OCI-LY7 (cell line): ENCODE data around the gene TMEM135. TPM values are rescaled to one million over a fixed set of nuclear protein-coding genes. Genes with fewer than 3 reads are reported as not detected.

Experiments used
- BruUV-seq: library from RNA; stranded (reverse); fragments of 400-500 nt; replicated peaks from 2 replicates; lab custom pipeline; 2021; lab: Mats Ljungman, UMichigan
- CTCF ChIA-PET: fragments of 300-600 bp; sonication (Branson Sonifier 250); formaldehyde crosslinking; loops from one replicate; lab custom pipeline; 2022; ENCODE audit warnings: antibody characterized with exemption; ENCODE audit not compliant: unreplicated experiment; lab: Charles Lee
- POLR2A ChIA-PET: fragments of 300-600 bp; sonication (Branson Sonifier 250); formaldehyde crosslinking; loops from one replicate; lab custom pipeline; 2022; ENCODE audit warnings: antibody characterized with exemption; lab: Charles Lee
- DNase-seq: peaks from one replicate; pipeline ENCODE4 v3.0.0-alpha.2; 2015; ENCODE audit warnings: low spot score
- H2AFZ ChIP-seq: fragments of 200-600 bp; sonication (generic), shearing (Covaris generic); 2 replicates; pipeline ENCODE4 v1.6.1; 2014; ENCODE audit warnings: mild to moderate bottlenecking, antibody characterized with exemption, low read length, moderate library complexity
- H3K27ac ChIP-seq: fragments of 200-600 bp; sonication (generic); 2 replicates; pipeline ENCODE4 v1.5.1; 2014; ENCODE audit warnings: mixed run types, low read depth, mild to moderate bottlenecking, moderate library complexity, low read length, inconsistent platforms; ENCODE audit not compliant: poor library complexity, severe bottlenecking
- H3K36me3 ChIP-seq: fragments of 200-600 bp; sonication (generic); 2 replicates; pipeline ENCODE4 v1.6.1; 2014; ENCODE audit warnings: mild to moderate bottlenecking, antibody characterized with exemption, low read length, moderate library complexity, mixed read lengths; ENCODE audit not compliant: insufficient read depth
- H3K4me1 ChIP-seq: fragments of 200-600 bp; sonication (generic); 2 replicates; pipeline ENCODE4 v1.5.1; 2014; ENCODE audit warnings: mild to moderate bottlenecking, low read length; ENCODE audit not compliant: insufficient read depth, poor library complexity, severe bottlenecking
- H3K4me2 ChIP-seq: fragments of 200-600 bp; sonication (generic); 2 replicates; pipeline ENCODE4 v1.6.1; 2014; ENCODE audit warnings: mild to moderate bottlenecking, low read length
- H3K4me3 ChIP-seq: fragments of 200-600 bp; sonication (generic); 2 replicates; pipeline ENCODE4 v1.5.1; 2014; ENCODE audit warnings: mild to moderate bottlenecking, low read depth, low read length; ENCODE audit not compliant: poor library complexity, severe bottlenecking
- H3K79me2 ChIP-seq: fragments of 200-600 bp; sonication (generic); 2 replicates; pipeline ENCODE4 v1.6.1; 2016; ENCODE audit warnings: low read depth, mild to moderate bottlenecking, low read length, moderate library complexity, mixed read lengths; ENCODE audit not compliant: insufficient read depth
- H3K9me2 ChIP-seq: fragments of 200-600 bp; sonication (generic); 2 replicates; pipeline ENCODE4 v1.6.1; 2016; ENCODE audit warnings: mild to moderate bottlenecking, low read length, mixed read lengths; ENCODE audit not compliant: insufficient read depth
- H3K9me3 ChIP-seq: fragments of 200-600 bp; sonication (generic); 2 replicates; pipeline ENCODE4 v1.6.1; 2014; ENCODE audit warnings: mild to moderate bottlenecking, mixed run types, low read length, mixed read lengths
- H4K20me1 ChIP-seq: fragments of 200-600 bp; sonication (generic); 2 replicates; pipeline ENCODE4 v1.6.1; 2014; ENCODE audit warnings: mild to moderate bottlenecking, antibody characterized with exemption, low read length, moderate library complexity, mixed read lengths; ENCODE audit not compliant: insufficient read depth
- EZH2phosphoT487 ChIP-seq: fragments of 200-600 bp; sonication (generic); IDR thresholded peaks from 2 replicates; pipeline ENCODE4 v1.6.1; 2018; ENCODE audit warnings: low read depth, borderline replicate concordance, mild to moderate bottlenecking, mixed run types, antibody characterized with exemption, low read length, moderate library complexity, mixed read lengths
- intact Hi-C: fragments of 100-400 bp; cut with micrococcal nuclease; formaldehyde crosslinking; loops from one replicate; pipeline ENCODE4 v1.10.0; 2022; ENCODE audit not compliant: unreplicated experiment
- total RNA-seq, 2 experiments: library from RNA; depleted of rRNA in 1 of 2; stranded (reverse); fragments of >200 nt in 1 of 2; shearing (Covaris generic) in 1 of 2; gene quantifications; 2 replicates each; pipeline ENCODE4 v1.2.3, GENCODE V29; 2014 to 2022
- TF ChIP-seq, protein P1 (sequence below): fragments of 200-600 bp; sonication (generic); conservative IDR thresholded peaks from 2 replicates; pipeline ENCODE4 v1.5.1; 2014; ENCODE audit warnings: mild to moderate bottlenecking, antibody characterized with exemption, low read length, moderate library complexity, mixed read lengths

The TMEM135 gene
- total RNA-seq, 2 experiments from 2014 or later: 14.5 to 56.4 TPM

- CTCF ChIA-PET: no interaction called here
- H3K79me2 ChIP-seq: no peaks in the 10 kb centered on the region
Observed at GRCh38 chr11:87005569-87005921, 32.2 kb upstream of the TMEM135 start.

DNA sequence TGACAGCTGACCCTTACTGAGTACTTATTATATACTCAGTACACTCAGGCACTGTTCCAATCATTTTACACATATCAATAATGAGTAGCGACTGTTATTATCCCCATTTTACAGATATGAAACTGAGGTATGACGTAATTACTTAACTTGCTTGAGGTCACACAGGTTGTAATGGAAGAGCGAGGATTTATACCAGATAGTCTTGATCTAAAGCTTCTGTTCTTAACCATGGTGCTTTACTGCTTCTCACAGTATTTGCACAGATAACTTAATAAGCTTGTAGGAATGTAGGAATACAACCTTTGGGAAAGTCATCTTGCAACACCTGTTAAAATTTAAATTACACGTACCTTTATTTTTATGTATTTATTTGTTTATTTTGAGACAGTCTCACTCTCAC is 31.7 kb upstream of the TMEM135 start:
- ChIA-PET CTCF (no interaction called here), POLR2A (interaction anchor here (0.6 kb wide), 1 partner anchor 277 kb away, joined by 3 read pairs; no protein-coding TSS in a partner anchor)
- Histone ChIP-seq H2AFZ (no peak overlapping the region), H3K79me2 (no peaks in the 10 kb centered on the region), H3K4me2 (no peak overlapping the region), H4K20me1 (no peaks in the 10 kb centered on the region), H3K27ac (no peak overlapping the region), H3K4me1 (no peaks in the 10 kb centered on the region), H3K9me3 (no peaks in the 10 kb centered on the region), H3K9me2 (no peaks in the 10 kb centered on the region), H3K4me3 (no peak overlapping the region), H3K36me3 (no peaks in the 10 kb centered on the region)
- no peak for TF ChIP-seq EZH2phosphoT487
- TF ChIP-seq, protein P1, sequence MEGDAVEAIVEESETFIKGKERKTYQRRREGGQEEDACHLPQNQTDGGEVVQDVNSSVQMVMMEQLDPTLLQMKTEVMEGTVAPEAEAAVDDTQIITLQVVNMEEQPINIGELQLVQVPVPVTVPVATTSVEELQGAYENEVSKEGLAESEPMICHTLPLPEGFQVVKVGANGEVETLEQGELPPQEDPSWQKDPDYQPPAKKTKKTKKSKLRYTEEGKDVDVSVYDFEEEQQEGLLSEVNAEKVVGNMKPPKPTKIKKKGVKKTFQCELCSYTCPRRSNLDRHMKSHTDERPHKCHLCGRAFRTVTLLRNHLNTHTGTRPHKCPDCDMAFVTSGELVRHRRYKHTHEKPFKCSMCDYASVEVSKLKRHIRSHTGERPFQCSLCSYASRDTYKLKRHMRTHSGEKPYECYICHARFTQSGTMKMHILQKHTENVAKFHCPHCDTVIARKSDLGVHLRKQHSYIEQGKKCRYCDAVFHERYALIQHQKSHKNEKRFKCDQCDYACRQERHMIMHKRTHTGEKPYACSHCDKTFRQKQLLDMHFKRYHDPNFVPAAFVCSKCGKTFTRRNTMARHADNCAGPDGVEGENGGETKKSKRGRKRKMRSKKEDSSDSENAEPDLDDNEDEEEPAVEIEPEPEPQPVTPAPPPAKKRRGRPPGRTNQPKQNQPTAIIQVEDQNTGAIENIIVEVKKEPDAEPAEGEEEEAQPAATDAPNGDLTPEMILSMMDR: no peak
- intact Hi-C loops: no loop called here
- no TSS peak for BruUV-seq
- DNase-seq: no peak

More at GRCh38 chr11:87005569-87005921, 32.2 kb upstream of the TMEM135 start:
- intact Hi-C loops: no loop called here
- Histone ChIP-seq H3K27ac (no peak overlapping the region), H3K4me3 (no peak overlapping the region), H3K9me3 (no peaks in the 10 kb centered on the region), H4K20me1 (no peaks in the 10 kb centered on the region), H3K4me1 (no peaks in the 10 kb centered on the region), H2AFZ (no peak overlapping the region), H3K36me3 (no peaks in the 10 kb centered on the region), H3K4me2 (no peak overlapping the region), H3K9me2 (no peaks in the 10 kb centered on the region)
- TF ChIP-seq, protein P1: no peak
- no peak for TF ChIP-seq EZH2phosphoT487
- no peak for DNase-seq
- POLR2A ChIA-PET: interaction anchor here (0.6 to 0.7 kb wide), 3 partner anchors 17 to 1012 kb away, joined by 3 to 4 read pairs (median 3); no protein-coding TSS in a partner anchor
- BruUV-seq: no TSS peak

DNA sequence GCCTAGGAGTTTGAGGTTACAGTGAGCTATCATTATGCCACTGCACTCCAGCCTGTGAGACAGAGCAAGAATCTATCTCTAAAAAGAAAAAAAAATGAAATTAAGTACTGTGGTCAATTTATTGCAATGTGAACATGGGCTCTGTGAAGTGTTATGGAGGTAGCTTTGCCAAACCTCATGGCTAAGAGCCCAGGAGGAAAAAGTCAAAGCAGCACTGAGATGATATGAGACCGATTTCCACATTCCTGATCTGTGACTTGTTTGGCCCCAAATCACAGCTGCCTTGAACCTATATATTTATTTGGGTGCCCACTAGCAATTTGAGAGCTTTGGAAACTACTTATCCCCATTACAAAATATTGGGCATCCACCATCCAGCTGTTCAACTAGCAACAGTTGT is 29.8 kb upstream of the TMEM135 start:
- no peak overlapping the region for H3K4me3 ChIP-seq
- intact Hi-C loops: no loop called here
- no TSS peak for BruUV-seq
- no peak overlapping the region for H3K27ac ChIP-seq
- no peaks in the 10 kb centered on the region for H3K36me3 ChIP-seq
- no peak for DNase-seq
- no peaks in the 10 kb centered on the region for H3K4me1 ChIP-seq
- no peaks in the 10 kb centered on the region for H3K79me2 ChIP-seq
- TF ChIP-seq, protein P1: no peak
- TF ChIP-seq EZH2phosphoT487: no peak
- H3K4me2 ChIP-seq: no peak overlapping the region
- H2AFZ ChIP-seq: no peak overlapping the region
- ChIA-PET CTCF (no interaction called here), POLR2A (no interaction called here)
- H3K9me2 ChIP-seq: no peaks in the 10 kb centered on the region
- H3K9me3 ChIP-seq: no peaks in the 10 kb centered on the region
- no peaks in the 10 kb centered on the region for H4K20me1 ChIP-seq
